ENCODE measurements around the gene ARHGAP6. TPM values are rescaled to one million over a fixed set of nuclear protein-coding genes. Genes with fewer than 3 reads are reported as not detected.
A peak's percentile ranks its signal among the peaks of the same experiment; 100 is the strongest.

Gene ARHGAP6
- total RNA-seq, 1 donor from 2014 or later: 5.1 TPM

DNA sequence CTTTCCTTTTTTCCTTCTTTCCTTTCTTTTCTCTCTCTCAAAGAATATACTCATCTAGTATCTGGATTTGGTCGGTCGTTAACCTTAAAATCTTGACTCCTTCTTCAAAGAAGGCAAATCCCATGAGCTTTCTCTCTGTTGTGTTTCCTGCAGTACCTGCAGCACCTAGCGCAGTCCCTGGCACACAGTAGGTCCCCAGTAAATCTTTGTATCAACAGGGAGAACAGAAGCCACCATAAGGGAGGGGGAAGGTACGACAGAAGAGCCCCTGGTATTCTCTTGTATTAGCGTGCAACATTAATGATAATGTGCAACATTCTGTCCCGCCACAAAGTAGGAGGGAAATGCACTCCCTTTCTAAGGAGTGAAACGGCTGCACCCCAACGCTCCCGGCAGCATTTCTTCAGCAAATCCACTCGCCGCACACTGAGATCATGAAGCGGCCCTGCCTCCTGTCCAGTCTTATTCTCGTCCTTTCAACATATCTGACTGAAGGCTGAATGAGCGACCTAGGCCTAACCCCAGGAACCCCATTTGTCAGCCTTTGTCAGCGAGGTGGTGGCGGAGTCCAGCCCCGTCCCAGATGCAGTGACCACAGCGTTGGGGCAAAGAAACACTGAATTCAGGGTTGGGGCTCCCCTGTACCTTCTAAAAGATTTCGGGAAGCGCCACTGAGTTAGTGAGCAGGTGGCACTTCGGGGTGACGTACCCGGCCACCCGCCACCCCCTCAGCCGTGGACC lies 238.8 kb downstream of the ARHGAP6 start:
- no peak for DNase-seq (ENCODE audit: low spot score)

- no peak for DNase-seq (ENCODE audit: low spot score)
Measured at GRCh38 chrX:11424903-11425674, 240.6 kb downstream of the ARHGAP6 start.

GRCh38 chrX:11423949-11424348 lies 241.8 kb downstream of the ARHGAP6 start:
- DNase-seq (ENCODE audit: low spot score): no peak

DNA sequence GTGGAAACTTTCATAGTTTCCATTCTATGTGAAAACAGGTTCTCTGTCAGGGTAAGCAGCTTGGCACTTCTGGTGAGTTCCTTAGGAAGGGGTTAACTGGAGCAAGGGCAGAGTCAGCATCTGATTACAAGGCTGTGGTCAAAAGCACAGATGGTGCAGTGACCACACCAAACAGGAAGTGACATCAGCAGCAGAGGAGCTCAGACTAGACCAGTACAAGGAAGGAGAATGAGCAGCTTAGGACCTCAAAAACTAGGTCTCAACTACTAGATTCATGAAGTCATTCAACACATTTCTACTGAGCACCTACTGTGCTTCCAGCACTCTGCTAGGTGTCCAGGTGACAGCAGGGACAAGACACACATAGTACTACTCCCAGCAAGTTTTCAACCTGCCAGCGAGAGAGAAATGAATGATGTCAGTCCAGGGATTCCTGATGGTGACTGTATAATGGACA lies 242.3 kb downstream of the ARHGAP6 start:
- no peak for DNase-seq (ENCODE audit: low spot score)

- DNase-seq (ENCODE audit: low spot score): no peak
Measured at GRCh38 chrX:11422525-11422857, 243.2 kb downstream of the ARHGAP6 start.

GRCh38 chrX:11421805-11422524 lies 243.8 kb downstream of the ARHGAP6 start:
- DNase-seq (ENCODE audit: low spot score): no peak

DNA sequence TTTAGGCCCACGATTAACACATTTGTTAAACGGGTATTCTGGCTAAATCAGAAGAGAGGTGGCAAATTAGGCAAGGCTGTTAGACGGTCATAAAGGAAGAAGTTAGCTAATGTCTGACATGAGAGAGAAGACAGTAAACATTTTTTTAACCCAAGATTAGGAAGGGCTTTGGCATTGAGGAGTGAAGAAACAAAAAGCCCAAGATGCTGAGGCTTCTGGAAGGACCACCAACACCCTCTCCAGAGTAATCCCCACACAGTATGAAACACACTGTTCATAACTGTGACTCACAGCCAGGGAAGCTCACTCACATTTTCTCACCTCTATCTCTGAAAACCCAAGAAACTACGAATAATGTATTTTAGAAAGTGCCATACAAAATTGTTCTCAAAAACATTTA lies 244.9 kb downstream of the ARHGAP6 start:
- no peak for DNase-seq (ENCODE audit: low spot score)

DNA sequence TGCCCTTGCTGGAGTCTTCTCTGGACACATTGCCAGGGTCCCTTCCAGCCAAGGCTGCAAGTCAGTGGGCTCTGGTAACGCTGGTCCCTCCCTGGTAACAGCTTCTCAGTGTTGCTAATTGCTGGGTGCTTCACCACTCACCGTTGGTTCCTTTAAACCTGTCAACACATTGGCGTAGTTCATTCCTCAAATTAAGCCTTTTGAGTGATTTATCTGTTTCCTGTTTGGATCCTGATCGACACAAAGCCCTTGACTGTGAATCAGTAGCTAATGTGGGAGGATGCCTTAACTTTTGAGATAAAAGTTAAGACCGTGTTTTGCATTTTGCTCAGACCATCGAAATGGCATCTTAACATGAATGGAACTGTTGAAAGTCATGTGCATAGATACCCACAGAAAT lies 246.6 kb downstream of the ARHGAP6 start:
- DNase-seq (ENCODE audit: low spot score): no peak

DNA sequence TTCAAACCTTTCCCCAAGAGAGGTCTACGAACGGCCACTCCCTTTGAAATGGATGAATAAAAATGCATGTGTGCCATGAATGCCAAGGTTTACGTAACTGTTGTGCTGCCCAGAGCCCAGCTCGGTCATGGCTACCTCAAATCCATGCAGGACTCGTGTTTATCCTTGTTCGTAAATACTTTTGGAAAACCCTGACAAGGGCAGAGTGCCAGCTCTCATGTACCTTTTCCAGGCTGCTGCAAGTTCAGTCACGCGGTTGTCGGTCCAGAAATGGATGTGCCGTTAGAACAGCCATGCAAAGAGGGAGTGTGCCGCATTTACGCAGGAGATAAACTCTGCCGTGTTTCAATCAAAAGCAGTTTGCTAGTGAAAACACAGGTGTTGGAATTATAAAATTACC lies 249.1 kb downstream of the ARHGAP6 start:
- DNase-seq (ENCODE audit: low spot score): no peak

GRCh38 chrX:11414091-11414490 lies 251.6 kb downstream of the ARHGAP6 start:
- no peak for DNase-seq (ENCODE audit: low spot score)

DNA sequence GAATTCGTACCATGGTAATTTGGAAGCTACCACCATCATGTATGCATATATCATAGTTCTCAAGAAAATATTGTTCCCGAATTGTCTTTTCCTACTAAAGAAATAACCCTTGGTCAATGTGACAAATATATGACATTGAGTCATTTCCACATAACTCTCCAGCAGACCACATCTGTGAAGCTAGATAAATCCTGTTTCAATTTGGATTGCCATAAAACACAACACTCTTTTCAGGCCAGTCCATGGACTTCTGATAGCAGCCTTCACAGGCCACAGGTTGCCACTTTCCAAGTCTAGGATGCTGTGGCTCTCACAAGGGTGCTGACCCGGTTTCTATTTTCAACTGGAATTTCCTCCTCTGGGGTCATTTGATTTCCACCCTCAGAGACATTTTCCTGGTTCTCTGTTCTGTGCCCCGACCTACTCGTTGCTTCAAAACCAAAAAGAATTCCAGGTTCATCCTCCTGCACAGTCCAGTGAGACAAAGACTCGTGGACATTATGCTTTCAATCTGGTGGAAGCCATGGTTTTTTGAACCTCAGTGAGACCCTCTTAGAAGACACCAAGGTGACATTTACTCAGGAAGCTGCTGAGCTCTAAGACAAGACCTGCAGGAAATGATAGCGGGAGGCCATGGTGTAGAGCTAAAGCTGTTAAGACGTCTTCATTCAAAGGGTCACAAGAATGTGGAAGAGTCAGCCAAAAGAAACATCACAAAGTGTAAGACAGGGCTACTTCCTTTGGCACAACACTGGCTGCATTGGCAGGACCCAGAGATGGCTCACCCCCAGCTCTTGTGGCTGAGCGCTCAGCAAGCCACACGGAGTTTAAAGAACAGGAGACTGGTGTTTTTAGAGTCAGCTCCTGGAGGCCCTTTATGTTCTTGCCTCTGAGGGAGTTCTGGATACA lies 252.8 kb downstream of the ARHGAP6 start:
- no peak for DNase-seq (ENCODE audit: low spot score)

- no peak for DNase-seq (ENCODE audit: low spot score)
Measured at GRCh38 chrX:11409957-11410356, 255.8 kb downstream of the ARHGAP6 start.

GRCh38 chrX:11408783-11409182 lies 256.9 kb downstream of the ARHGAP6 start:
- no peak for DNase-seq (ENCODE audit: low spot score)

DNA sequence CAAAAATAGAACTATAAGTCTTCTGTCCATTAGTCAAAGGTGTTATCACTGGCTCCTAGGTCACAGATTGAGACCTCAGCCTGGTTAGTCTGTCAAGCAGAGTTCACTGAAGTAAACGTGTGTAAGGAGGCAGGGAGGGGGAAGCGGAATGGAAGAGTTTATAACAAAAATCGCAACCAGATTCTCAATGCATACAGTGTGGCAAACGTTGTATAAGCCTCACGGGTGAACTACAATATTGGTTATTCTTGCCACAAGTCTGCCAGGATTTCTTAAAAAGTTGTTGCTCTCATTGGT lies 257.7 kb downstream of the ARHGAP6 start:
- no peak for DNase-seq (ENCODE audit: low spot score)

GRCh38 chrX:11407331-11408108 lies 258.2 kb downstream of the ARHGAP6 start:
- peak; percentile 54 for DNase-seq (ENCODE audit: low spot score)

DNA sequence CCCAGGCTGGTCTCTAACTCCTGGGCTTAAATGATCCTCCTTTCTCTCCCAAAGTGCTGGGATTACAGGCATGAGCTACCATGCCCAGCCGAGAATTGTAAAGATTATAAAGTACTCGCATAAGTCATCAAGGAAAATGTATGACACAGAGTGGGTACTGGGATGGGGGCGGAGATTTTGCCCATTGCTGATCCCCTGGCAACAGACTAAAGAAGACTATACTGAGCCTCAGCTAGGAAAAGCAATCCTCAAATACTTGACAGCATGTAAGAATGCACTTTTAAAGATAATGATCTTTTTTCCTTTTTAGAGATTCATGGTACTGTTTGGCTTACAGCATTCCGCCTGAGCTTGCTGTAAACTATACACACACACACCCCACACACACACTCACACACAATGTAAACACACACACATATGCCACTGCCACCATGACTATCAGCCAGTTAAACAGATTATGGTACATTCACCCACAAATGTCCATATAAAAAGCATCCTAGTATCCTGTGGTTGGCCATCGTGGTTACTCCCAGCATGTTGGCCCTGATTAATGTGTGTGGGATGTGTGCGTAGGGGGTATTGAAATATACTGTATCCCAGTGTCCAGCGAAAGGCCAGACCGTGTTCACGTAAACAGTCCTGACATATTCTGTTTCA lies 259.5 kb downstream of the ARHGAP6 start:
- DNase-seq (ENCODE audit: low spot score): no peak

- DNase-seq (ENCODE audit: low spot score): no peak
Measured at GRCh38 chrX:11403631-11404030, 262.1 kb downstream of the ARHGAP6 start.

- no peak for DNase-seq (ENCODE audit: low spot score)
Measured at GRCh38 chrX:11401966-11402365, 263.8 kb downstream of the ARHGAP6 start.

- DNase-seq (ENCODE audit: low spot score): no peak
Measured at GRCh38 chrX:11399489-11400094, 266.1 kb downstream of the ARHGAP6 start.

DNA sequence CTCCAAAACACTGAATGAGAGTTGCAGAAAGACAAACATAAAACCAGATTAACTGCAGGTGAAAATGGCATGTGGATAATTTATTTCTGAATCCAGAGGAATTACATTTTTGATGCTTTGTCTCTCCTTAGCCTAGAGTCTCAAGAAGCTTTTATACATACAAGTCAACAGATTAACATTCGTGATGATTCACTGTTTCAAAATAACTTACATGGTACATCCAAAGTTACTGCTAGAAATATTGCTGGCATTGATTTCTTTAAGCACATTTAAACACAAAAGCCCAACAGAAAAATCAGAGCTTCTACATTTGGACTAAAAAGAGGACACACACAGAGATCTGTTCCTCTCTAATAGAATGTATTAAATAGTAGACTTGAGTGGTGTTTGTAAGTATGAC lies 266.9 kb downstream of the ARHGAP6 start:
- peak; percentile 19 for DNase-seq (ENCODE audit: low spot score)
